ENCODE data around the gene MFN1. TPM values are rescaled to one million over a fixed set of nuclear protein-coding genes. Genes with fewer than 3 reads are reported as not detected.

The MFN1 gene
- total RNA-seq, 4 donors from 2014 or later, result 43.3 to 45.7 (median 44.6) TPM

GRCh38 chr3:179323197-179324110, 24.1 kb upstream of the MFN1 start:
- Histone ChIP-seq H3K4me3 (replicated peaks in 1 of 3) (peak overlapping the region; percentile 55 to 85 (median 83)), H3K4me1 (peaks cover 9 to 12% of the 10 kb centered on the region in 2 donors), H3K9me3 (no peaks in the 10 kb centered on the region), H3K27me3 (no peaks in the 10 kb centered on the region), H3K27ac (peak overlapping the region; percentile 97 to 99 (median 98)), H3K36me3 (peaks cover 3 to 5% of the 10 kb centered on the region in 2 donors)
- WGBS, 2 donors, result 1% methylated on average over 42 to 43 of the region's 81 CpGs
- TF ChIP-seq, protein P1, sequence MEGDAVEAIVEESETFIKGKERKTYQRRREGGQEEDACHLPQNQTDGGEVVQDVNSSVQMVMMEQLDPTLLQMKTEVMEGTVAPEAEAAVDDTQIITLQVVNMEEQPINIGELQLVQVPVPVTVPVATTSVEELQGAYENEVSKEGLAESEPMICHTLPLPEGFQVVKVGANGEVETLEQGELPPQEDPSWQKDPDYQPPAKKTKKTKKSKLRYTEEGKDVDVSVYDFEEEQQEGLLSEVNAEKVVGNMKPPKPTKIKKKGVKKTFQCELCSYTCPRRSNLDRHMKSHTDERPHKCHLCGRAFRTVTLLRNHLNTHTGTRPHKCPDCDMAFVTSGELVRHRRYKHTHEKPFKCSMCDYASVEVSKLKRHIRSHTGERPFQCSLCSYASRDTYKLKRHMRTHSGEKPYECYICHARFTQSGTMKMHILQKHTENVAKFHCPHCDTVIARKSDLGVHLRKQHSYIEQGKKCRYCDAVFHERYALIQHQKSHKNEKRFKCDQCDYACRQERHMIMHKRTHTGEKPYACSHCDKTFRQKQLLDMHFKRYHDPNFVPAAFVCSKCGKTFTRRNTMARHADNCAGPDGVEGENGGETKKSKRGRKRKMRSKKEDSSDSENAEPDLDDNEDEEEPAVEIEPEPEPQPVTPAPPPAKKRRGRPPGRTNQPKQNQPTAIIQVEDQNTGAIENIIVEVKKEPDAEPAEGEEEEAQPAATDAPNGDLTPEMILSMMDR (IDR thresholded peaks at IDR 0.05), result no peak
- TF ChIP-seq POLR2A (IDR thresholded peaks at IDR 0.05), result peak in 1 of 2 donors; percentile 22
- DNase-seq, result peak; percentile 71 to 72
- intact Hi-C loops (cut with DNase I), result loop anchor here (5.0 kb wide), 1 partner anchor 176 kb away; the partner anchor contains the start of gene PIK3CA

GRCh38 chr3:179324270-179324754, 23.2 kb upstream of the MFN1 start:
- intact Hi-C loops (cut with DNase I), result loop anchor here (5.0 kb wide), 1 partner anchor 177 kb away; the partner anchor contains the start of gene PIK3CA
- peaks cover 8 to 10% of the 10 kb centered on the region in 2 donors for H3K36me3 ChIP-seq

DNA sequence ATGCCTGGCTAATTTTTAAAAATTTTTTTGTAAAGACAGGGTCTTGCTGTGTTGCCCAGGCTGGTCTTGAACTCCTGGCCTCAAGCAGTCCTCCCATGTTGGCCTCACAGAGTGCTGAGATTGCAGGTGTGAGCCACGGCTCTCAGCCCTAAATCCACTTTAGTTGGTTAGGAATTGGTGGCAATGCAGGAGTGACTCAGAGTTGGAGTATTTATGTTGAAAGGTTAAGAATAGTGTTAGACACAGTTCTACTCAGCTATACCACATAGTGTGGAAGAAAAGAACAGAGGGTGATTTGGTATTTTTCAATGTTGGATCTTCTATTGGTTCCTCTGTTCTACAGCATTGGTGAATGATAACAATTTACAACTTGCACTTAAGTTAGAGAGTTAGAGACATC, 17.1 kb upstream of the MFN1 start:
- TF ChIP-seq POLR2A (IDR thresholded peaks at IDR 0.05), result no peak
- TF ChIP-seq, protein P1 (IDR thresholded peaks at IDR 0.05), result no peak
- peaks cover 41 to 47% of the 10 kb centered on the region in 2 donors for H3K36me3 ChIP-seq
- no peak overlapping the region for H3K4me3 ChIP-seq (replicated peaks in 1 of 3)
- H3K9me3 ChIP-seq, result no peaks in the 10 kb centered on the region
- intact Hi-C loops (cut with DNase I), result no loop called here
- H3K27ac ChIP-seq, result no peak overlapping the region
- DNase-seq, result no peak
- WGBS, 2 donors, result 92 to 100% methylated on average over 1 of the region's 1 CpG
- H3K27me3 ChIP-seq, result no peaks in the 10 kb centered on the region
- H3K4me1 ChIP-seq, result peaks cover under 1 to 3% of the 10 kb centered on the region in 2 donors

More at GRCh38 chr3:179324270-179324754, 23.2 kb upstream of the MFN1 start:
- Histone ChIP-seq H3K9me3 (no peaks in the 10 kb centered on the region), H3K27me3 (no peaks in the 10 kb centered on the region), H3K4me1 (peaks cover 9 to 12% of the 10 kb centered on the region in 2 donors), H3K4me3 (replicated peaks in 1 of 3) (peak overlapping the region in 1 of 3 donors; percentile 83), H3K27ac (peak overlapping the region in 2 of 3 donors; percentile 97 to 99)
- TF ChIP-seq, protein P1 (IDR thresholded peaks at IDR 0.05), result no peak
- TF ChIP-seq POLR2A (IDR thresholded peaks at IDR 0.05), result peak in 1 of 2 donors; percentile 61
- DNase-seq, result peak; percentile 60 to 65
- WGBS, 2 donors, result 3 to 5% methylated on average over 8 of the region's 8 CpGs

- peaks cover 41 to 44% of the 10 kb centered on the region in 2 donors for H3K36me3 ChIP-seq
- no peak overlapping the region for H3K4me3 ChIP-seq (replicated peaks in 1 of 3)
- TF ChIP-seq, protein P1 (IDR thresholded peaks at IDR 0.05), result no peak
- no peak for TF ChIP-seq POLR2A (IDR thresholded peaks at IDR 0.05)
- H3K27me3 ChIP-seq, result no peaks in the 10 kb centered on the region
- 97 to 98% methylated on average over 4 of the region's 4 CpGs for WGBS, 2 donors
- H3K4me1 ChIP-seq, result no peaks in the 10 kb centered on the region
- H3K9me3 ChIP-seq, result no peaks in the 10 kb centered on the region
- intact Hi-C loops (cut with DNase I), result no loop called here
- no peak overlapping the region for H3K27ac ChIP-seq
- no peak for DNase-seq
Observed at GRCh38 chr3:179332240-179332639, 15.3 kb upstream of the MFN1 start.
